Colon (tissue), 2 donors: Measurements from ENCODE around the gene SPSB4.

Experiments used
- FAIRE-seq: peaks from 2 replicates; lab custom pipeline; 2012; peaks lifted over from hg19 to GRCh38; lab: Jason Lieb, UNC
- donor health status: control.
- donor health status: control.

Gene SPSB4

GRCh38 chr3:141152801-141153678, 101.9 kb downstream of the SPSB4 start:
- no peak for FAIRE-seq

GRCh38 chr3:141153679-141153966, 102.5 kb downstream of the SPSB4 start:
- no peak for FAIRE-seq

DNA sequence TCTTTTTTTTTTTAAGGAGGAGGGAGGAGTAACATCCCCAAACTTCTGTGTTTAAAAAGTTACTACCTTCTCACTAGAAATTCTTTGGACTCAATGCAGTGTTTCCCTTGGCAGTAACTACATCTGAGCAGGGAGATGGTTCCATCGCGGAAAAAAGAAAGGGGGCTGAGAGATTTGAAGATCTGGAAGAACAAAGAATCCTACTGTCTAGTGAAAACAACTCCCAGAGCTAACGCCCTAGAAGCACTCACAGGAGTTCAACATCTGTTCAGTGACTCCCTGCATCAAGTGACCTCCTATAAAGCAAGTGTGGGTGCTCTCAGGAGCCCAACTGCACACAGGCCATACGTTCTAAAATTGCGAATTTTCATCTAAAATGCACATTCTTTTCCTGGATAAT, 113.7 kb downstream of the SPSB4 start:
- no peak for FAIRE-seq

GRCh38 chr3:141167681-141168080, 116.5 kb downstream of the SPSB4 start:
- no peak for FAIRE-seq

- FAIRE-seq = no peak
These were observed 119.6 kb downstream of the SPSB4 start for GRCh38 chr3:141170678-141171295.

DNA sequence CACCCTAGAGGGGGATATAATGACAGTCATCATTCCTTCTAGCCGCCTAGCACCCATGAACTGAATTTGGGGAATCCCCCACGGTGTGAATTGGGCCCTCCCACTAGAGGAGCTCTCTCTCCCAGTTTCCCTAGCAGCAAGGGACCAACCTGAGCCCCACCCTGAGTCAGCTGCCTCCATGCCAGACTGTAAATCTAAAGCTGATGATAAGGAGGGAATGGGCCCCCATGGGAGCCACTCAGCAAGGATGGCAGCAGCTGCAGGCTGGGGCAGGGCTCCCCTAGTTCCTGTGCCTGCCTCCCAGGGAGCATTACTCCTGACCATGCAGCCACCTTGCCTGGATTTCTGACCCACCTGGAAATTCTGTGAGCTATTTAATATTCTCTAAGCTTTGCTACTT, 123.5 kb downstream of the SPSB4 start:
- FAIRE-seq = no peak

DNA sequence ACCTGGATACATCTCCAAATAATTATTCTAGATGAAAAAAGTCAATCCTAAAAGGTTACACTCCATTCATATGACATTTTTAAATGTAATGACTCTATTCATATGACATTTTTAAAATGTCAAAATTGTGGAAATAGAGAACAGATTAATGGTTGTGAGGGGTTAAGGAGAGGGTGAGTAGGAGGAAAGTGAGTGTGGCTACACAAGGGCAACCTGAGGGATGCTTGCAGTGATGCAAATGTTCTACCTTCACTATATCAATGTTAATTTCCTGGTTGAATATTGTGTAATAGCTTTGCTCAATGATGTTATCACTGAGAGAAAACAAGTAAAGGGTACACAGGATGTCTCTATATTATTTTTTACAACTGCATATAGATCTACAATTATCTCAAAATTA, 125.6 kb downstream of the SPSB4 start:
- no peak for FAIRE-seq

DNA sequence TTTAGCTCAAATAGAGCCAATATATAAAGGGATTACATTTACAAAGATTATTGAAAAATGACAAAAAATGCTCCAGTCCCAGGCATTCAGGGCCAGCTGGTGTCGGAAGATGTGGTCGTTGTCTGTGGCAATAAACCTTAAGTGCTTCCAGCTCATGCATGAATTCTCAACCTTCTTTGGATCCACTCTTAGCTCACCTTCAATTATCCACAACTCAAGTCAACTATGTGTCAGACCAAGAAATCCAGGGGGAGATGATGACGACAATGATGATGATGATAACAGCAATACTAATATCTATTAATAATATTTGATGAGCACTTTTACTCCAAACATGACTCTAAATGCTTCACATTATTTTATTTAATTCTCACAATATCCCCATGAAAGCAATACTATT, 126.9 kb downstream of the SPSB4 start:
- no peak for FAIRE-seq

DNA sequence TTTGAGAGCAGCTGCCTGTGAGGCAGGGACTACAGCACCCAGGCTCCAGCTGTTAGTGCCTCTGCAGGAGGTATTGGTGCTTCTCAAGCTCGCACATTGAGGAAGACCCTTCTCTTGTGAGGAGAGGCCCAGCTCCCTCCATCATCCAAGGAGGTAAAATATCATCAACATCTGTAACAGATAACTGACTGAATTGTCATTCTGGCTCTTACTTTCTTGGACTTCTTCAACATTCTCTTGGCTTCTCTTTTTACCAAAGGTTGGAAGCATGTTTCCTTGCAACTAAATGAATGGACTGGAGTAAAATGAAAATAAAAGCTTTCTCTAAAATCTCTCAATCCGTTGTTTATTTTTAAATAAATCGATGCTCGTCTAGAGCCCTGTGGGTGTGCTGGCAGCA, 127.4 kb downstream of the SPSB4 start:
- no peak for FAIRE-seq

GRCh38 chr3:141179983-141180382, 128.8 kb downstream of the SPSB4 start:
- no peak for FAIRE-seq

DNA sequence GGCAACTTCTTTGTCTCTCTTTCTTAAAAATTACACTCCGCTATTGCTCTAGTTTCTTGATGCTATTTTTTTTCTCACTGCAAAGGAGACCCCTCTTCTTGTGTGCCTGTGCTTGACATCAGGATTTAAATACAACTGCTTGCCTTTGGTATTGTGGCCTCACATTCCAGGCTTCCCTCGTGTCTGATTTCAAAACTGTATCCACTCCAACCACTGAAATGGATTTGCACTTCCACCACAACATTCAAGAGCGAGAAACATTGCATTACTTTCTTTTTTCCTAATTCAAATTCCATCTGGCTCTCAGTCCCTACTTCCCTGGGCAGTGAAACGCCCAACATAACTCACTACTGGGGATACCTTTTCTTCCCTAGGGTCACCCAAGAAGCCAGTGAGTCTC, 130.0 kb downstream of the SPSB4 start:
- no peak for FAIRE-seq

DNA sequence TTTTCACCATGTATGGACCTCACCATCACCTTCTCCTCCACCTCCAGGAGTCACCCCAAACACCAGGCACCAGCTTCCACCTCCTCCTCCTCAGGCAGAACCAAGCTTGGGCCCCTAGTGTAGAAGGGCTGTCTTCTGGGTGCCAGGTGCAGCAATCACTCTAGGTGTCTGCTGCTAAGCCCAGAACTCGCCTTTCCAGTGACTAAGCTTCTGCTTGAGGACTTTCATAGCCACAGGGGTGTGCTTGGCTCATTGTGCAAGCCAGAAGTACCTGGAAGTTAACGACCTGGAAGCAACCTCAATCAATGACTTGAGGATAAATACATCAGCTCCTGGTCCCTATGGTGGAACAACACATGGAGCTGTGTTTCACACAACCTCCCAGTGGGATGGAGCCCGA, 130.7 kb downstream of the SPSB4 start:
- no peak for FAIRE-seq

- FAIRE-seq = no peak
These were observed 132.5 kb downstream of the SPSB4 start for GRCh38 chr3:141183606-141184005.

DNA sequence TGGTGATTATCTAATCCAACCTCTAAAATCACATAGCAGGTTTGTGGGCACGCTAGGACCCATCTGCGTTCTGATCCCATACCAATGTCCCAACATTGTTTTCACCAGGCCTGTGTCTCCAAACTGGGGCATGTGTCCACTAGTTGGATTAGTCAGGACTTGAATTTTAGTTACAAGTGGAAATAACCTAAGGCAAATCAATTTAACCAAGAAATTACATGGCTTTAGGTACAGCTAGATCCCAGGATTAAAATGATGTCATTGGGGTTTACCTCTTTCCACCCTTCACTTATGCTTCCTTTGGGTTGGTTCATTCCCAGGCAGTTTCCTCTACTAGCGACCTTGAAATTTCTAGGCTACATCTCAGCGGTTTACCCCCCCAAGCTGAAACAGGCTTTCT, 133.3 kb downstream of the SPSB4 start:
- no peak for FAIRE-seq

DNA sequence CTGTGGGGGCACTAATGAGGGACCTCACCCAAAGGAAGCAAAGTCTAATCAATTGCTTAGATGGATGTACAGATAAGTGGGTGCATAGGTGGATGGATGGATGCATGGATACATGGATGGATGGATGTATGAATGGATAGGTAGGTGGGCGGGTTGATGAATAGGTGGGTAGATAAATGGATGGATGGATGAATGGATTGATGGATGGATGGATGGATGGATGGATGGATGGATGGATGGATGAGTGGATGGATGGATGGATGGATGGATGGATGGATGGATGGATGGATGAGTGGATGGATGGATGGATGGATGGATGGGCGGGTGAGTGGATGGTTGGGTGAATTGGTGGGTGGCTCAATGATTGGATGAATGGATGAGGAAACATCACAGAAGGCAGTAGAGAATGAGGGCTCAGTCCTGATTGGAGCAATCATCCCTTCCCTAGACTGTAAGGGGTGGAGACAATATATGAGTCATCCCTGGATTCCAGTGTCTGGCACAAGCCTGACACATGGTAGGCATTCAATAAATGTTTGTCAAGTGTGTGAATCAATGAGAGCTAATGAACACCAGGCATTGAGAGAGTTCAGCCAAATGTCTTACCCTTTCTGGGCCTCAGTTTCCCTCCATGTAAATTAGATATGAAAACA, 140.1 kb downstream of the SPSB4 start:
- no peak for FAIRE-seq

GRCh38 chr3:141192345-141192744, 141.2 kb downstream of the SPSB4 start:
- FAIRE-seq = no peak

DNA sequence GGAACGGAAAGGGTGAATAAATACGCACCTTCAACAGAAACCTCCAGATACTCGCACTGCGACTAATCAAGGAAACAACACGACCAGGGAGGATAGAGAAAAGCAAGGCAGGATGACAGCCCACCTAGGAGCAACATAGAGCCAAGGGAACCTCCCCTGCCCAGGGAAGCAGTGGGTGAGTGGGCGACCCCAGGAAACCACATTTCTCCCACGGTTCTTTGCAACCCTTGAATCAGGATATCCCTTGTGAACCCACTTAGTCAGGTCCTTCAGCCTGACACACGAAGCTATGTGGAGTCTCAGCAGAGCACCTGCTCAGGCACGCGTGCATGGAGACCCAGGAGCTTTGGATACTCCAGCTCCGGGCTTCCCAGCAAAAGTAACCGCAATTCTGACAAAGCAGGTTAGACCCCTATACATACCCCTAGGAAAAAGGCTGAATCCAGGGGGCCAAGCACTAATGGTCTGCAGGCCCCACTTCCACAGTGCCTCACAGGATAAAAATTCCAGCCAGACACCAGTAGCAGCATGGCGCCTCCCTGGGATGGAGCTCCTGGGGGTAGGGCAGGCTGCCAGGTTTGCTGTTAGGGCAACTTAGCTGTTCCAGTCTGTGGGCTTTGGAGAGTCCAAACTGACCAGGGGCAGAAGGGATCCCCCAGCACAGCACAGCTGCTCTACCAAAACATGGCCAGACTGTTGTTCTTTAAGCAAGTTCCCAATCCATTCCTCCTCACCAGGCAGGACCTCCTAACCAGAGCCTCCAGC, 142.1 kb downstream of the SPSB4 start:
- FAIRE-seq = no peak
